Head of caudate nucleus (tissue), 42 donors: ENCODE data around the gene OR6X1.

Experiments
- DNase-seq, 42 donors: peaks; one replicate each; pipeline versions ENCODE4 v3.0.0 to v3.0.0-alpha.2; 2020 to 2021; ENCODE audit warnings: mixed read lengths in 7 of 42
- intact Hi-C: fragments of 100-400 bp; cut with DNase I; formaldehyde crosslinking; loops from one replicate; pipeline ENCODE4 v1.15.0; 2022

OR6X1 gene

DNA sequence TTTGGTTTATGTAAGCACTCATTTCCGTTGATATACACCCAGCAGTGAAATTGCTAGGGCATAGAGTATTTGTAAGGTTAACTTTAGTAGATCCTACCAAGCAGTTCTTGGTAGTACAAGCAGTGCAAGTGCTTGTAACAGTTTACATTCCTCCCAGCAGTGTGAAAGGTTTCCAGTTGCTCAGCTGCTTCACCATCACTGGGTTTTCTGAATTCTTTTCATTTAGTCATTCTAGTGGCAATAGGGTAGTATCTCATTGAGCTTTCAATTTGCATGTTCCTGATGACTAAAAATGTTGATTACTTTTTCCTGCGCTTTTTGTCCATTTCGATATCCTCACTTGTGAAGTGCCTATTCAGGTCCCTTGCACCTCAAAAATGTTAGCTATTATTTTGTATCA, 47.1 kb downstream of the OR6X1 start:
- DNase-seq: no peak
- intact Hi-C loops: no loop called here

DNA sequence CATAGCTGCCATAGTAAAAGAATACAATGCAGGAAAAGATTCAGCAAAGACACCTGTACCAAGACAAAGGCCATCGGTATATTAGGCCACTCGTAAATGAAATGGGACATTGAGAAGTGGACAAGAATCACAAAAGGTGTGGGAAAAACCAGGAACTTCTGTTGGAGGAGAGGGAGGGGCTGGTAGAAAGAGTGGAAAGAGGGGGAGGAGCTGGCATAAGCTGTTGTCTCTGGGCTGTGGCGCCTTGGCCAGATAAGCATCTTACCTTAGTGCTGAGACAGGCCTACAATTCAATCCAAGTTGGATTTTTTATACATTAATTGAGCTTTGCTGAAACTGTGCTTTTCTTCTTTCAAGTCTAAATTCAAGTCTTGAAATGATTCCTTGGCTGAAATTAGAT, 50.0 kb downstream of the OR6X1 start:
- intact Hi-C loops: no loop called here
- DNase-seq: no peak
